Psoas muscle (tissue), 8 donors: ENCODE results near the gene PML. TPM values are rescaled to one million over a fixed set of nuclear protein-coding genes. Genes with fewer than 3 reads are reported as not detected.
"Not testable (repeated sequence)": the region's sequence is repeated elsewhere in the genome, so short reads cannot be mapped to it uniquely, and the experiment has no call there.

ENCODE experiments used
- ATAC-seq, 4 donors: fragments of 200-7000 bp; cut with Tn5 transposase; one replicate each; pipeline ENCODE4 v1.9.1; 2020; ENCODE audit warnings: moderate library complexity in 3 of 4, mild to moderate bottlenecking in 2 of 4
- DNase-seq, 2 donors: peaks; one replicate each; pipeline ENCODE4 v3.0.0-alpha.2; 2020
- H3K27ac ChIP-seq: fragments of 200-600 bp; one replicate; pipeline ENCODE4 v1.8.0; 2022
- H3K27me3 ChIP-seq, 3 donors: fragments of 200-600 bp in 1 of 3; one replicate each; pipeline versions ENCODE4 v1.6.1 to v1.8.0; 2013 to 2022; ENCODE audit warnings: low read length in 2 of 3, mild to moderate bottlenecking in 2 of 3, moderate library complexity in 1 of 3; ENCODE audit not compliant: insufficient read depth in 3 of 3
- H3K36me3 ChIP-seq, 2 donors: fragments of 200-600 bp in 1 of 2; one replicate each; pipeline versions ENCODE4 v1.6.1 to v1.8.0; 2013 to 2022; ENCODE audit warnings: low read depth in 1 of 2, mild to moderate bottlenecking in 1 of 2, moderate library complexity in 1 of 2; ENCODE audit not compliant: insufficient read depth in 1 of 2
- H3K4me1 ChIP-seq: fragments of 200-600 bp; one replicate; pipeline ENCODE4 v1.8.0; 2022
- H3K4me3 ChIP-seq: fragments of 200-600 bp; one replicate; pipeline ENCODE4 v1.8.0; 2022; ENCODE audit warnings: mild to moderate bottlenecking
- H3K9me3 ChIP-seq: fragments of 200-600 bp; one replicate; pipeline ENCODE4 v1.8.0; 2022
- WGBS, 3 donors: extraction: QIAGEN DNeasy Blood & Tissue Kit; methylation state at CpG; one replicate each; pipeline versions ENCODE4 v1.1.6 to v1.1.7; 2013; 5-methylcytosine and 5-hydroxymethylcytosine counted together
- intact Hi-C, 2 donors: fragments of 100-400 bp; cut with DNase I; formaldehyde crosslinking; loops; one replicate each; pipeline versions ENCODE4 v1.11.0 to v1.14.2; 2022
- polyA plus RNA-seq, 3 donors: library from polyadenylated mRNA; stranded (reverse); fragments of 200-250 nt; gene quantifications; one replicate each; pipeline ENCODE4 v1.2.3, GENCODE V29; 2013
- total RNA-seq, 4 donors: library from RNA; stranded (reverse); fragmentation: NEBNext Ultra II Directional in 2 of 4; extraction: Animal tissue kit (Norgen Biotek cat#: 25700) in 2 of 4; gene quantifications; one replicate each; pipeline versions ENCODE4 v1.2.1 to v1.2.4, GENCODE V29; 2021 to 2023
- TF ChIP-seq, protein P1 (sequence below): fragments of 200-600 bp; IDR thresholded peaks from one replicate; pipeline ENCODE4 v1.8.0; 2022; ENCODE audit warnings: antibody characterized with exemption
- donor health status: healthy with polysubstance abuse.
- donor health status: DM: no; HTN: no; CAD: no; lungs with moderate emphysema.
- donor health status: Bipolar disorder and iron deficiency.
- donor health status: healthy.
- donor health status: DM: yes; HTN: yes; CAD: no.
- donor health status: DM: no; HTN: no; CAD: no.
- donor health status: DM: no; HTN: no; CAD: no.
- donor health status: DM: yes; HTN: yes; CAD: no.

PML gene
- total and polyA plus RNA-seq, 7 donors: 6.7 to 22.6 (median 15.0) TPM

DNA sequence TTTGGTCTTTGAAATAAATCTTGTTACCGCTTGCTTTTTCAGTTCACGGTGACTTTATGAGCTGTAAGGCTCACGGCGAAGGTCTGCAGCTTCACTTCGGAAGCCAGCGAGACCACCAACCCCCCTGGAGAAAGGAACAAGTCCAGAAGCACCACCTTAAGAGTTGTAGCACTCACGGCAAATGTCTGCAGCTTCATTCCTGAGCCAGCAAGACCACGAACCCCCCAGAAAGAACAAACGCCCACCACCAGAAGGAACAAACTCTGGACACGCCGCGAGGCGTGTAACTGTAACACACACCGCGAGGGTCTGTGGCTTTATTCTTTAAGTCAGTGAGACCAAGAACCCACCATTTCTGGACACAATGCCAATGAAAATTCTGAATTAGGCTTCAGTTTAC is 59.0 kb downstream of the PML start:
- no peaks in the 10 kb centered on the region for H3K9me3 ChIP-seq
- ATAC-seq (no peak), DNase-seq (no peak)
- H3K4me3 ChIP-seq: no peak overlapping the region
- no peaks in the 10 kb centered on the region for H3K36me3 ChIP-seq
- peaks cover 5% of the 10 kb centered on the region for H3K4me1 ChIP-seq
- intact Hi-C loops: loop anchor here in 1 of 2 donors (5.0 kb wide), 1 partner anchor 269 kb away; no protein-coding TSS in a partner anchor
- H3K27me3 ChIP-seq: no peaks in the 10 kb centered on the region
- TF ChIP-seq, protein P1, sequence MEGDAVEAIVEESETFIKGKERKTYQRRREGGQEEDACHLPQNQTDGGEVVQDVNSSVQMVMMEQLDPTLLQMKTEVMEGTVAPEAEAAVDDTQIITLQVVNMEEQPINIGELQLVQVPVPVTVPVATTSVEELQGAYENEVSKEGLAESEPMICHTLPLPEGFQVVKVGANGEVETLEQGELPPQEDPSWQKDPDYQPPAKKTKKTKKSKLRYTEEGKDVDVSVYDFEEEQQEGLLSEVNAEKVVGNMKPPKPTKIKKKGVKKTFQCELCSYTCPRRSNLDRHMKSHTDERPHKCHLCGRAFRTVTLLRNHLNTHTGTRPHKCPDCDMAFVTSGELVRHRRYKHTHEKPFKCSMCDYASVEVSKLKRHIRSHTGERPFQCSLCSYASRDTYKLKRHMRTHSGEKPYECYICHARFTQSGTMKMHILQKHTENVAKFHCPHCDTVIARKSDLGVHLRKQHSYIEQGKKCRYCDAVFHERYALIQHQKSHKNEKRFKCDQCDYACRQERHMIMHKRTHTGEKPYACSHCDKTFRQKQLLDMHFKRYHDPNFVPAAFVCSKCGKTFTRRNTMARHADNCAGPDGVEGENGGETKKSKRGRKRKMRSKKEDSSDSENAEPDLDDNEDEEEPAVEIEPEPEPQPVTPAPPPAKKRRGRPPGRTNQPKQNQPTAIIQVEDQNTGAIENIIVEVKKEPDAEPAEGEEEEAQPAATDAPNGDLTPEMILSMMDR: no peak
- H3K27ac ChIP-seq: peak overlapping the region; percentile 23
- 73 to 74% (median 73%) methylated on average over 15 of the region's 15 CpGs for WGBS, 3 donors

DNA sequence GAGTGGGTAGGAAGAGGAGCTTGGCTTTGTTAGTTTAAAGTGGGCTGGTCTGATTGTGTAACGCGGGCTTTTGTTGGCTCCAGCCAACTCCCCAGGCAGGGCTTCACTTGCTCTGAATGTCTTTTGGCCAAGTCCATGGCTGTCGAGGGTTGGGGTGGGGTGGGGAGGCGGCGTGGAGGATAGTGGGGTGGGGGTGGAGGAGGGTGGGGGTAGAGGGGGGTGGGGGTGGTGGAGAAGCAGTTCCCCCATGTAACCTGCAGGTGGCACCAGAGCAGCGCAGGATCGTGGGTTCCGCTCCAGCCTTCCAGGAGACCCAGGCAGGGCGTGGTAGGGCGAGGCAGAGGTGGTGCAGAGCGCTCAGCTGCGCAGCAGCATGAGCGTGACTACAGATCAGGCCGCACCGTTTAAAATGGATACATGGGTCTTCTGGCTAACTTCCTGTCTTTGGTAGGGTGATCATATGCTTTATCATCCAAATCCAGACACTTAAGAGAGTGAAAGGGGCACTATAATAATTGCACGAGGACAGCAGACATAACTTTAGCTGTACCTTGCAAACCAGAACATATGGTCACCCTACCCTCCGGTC is 59.5 kb downstream of the PML start:
- ATAC-seq: peak; percentile 73 to 87 (median 82)
- Histone ChIP-seq H3K9me3 (no peaks in the 10 kb centered on the region), H3K4me3 (no peak overlapping the region), H3K36me3 (no peaks in the 10 kb centered on the region), H3K27ac (no peak overlapping the region), H3K4me1 (peaks cover 5% of the 10 kb centered on the region), H3K27me3 (no peaks in the 10 kb centered on the region)
- TF ChIP-seq, protein P1: peak; percentile 41
- intact Hi-C loops: loop anchor here in 1 of 2 donors (5.0 kb wide), 1 partner anchor 268 kb away; no protein-coding TSS in a partner anchor
- WGBS, 3 donors: 5 to 12% (median 10%) methylated on average over 17 of the region's 17 CpGs
- peak; percentile 82 to 87 for DNase-seq

DNA sequence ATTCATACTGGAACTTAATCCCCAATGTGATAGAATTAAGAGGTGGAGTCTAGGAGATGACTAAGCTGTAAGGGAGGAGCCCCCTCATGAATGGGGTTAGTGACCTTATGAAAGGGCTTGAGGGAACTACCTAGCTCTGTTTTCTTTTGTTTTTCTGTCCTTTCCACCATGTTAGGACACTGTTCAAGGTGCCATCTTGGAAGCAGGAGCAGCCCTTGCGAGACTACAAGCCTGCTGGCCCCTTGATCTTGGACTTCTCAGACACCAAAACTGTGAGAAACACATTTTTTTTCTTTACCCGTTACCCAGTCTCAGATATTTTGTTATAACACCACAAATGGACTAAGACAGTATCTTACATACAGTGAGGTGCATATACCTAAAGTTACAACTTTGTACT is 61.3 kb downstream of the PML start:
- no peaks in the 10 kb centered on the region for H3K27me3 ChIP-seq
- intact Hi-C loops: no loop called here
- H3K4me3 ChIP-seq: no peak overlapping the region
- H3K9me3 ChIP-seq: no peaks in the 10 kb centered on the region
- TF ChIP-seq, protein P1: no peak
- 89 to 93% (median 90%) methylated on average over 2 of the region's 2 CpGs for WGBS, 3 donors
- H3K27ac ChIP-seq: no peak overlapping the region
- no peak for ATAC-seq
- no peaks in the 10 kb centered on the region for H3K36me3 ChIP-seq
- no peak for DNase-seq
- H3K4me1 ChIP-seq: peaks cover 5% of the 10 kb centered on the region

DNA sequence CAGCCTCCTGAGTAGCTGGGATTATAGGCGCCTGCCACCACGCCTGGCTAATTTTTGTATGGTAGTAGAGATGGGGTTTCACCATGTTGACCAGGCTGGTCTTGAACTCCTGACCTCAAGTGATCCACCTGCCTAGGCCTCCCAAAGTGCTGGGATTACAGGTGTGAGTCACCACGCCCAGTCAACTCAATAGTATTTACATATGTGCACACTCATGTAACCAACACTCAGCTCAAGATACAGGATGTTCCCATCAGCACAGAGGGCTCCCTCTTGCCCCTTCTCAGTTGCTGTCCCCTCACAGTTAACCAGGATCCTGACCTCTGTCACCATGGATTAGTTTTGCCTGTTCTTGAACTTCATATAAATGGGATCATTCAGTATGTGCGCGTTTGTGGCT is 61.8 kb downstream of the PML start:
- H3K4me1 ChIP-seq, intact Hi-C loops, H3K36me3 ChIP-seq, H3K27ac ChIP-seq, DNase-seq, ATAC-seq, H3K4me3 ChIP-seq, H3K27me3 ChIP-seq, H3K9me3 ChIP-seq: not testable (repeated sequence)
- 91 to 96% (median 96%) methylated on average over 5 of the region's 5 CpGs for WGBS, 3 donors

DNA sequence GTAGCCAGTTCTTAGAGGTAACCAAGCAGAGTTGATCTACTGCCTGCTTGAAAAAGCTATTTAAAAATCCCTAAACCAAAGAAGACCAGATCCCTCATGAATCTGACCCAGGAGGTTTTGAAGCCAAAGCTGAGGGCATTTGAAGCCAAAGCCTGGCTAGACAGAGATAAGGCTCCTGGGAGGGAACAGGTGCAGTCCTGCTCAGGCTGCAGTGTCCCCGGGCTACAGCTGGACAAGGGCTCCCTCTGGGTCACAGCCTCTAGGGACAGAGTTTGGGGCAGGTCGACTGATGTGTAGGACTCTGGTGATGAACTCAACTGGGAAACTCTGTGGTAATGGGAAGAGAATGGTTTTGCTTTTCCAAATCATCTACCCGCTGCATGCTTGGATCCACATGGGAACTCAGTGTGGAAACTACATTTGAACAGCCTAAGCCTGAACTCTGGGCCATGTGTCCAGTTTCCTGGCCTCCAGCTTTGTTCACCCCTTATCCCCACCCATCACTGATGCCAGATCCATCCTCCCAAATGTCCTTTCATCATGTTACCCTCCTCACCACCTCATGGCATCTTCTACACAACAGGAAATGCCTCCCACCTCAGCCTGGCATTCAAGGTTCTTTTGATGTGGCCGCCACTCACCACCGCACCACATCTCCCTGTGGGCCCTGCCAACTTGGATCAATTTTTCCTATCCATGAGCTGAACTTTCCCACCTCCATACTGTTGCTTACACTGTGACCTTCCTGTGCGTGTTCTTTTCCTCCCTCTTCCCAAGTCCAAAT is 64.7 kb downstream of the PML start:
- H3K27ac ChIP-seq, DNase-seq, H3K9me3 ChIP-seq, H3K4me3 ChIP-seq, H3K27me3 ChIP-seq, intact Hi-C loops, ATAC-seq, H3K36me3 ChIP-seq, H3K4me1 ChIP-seq: not testable (repeated sequence)
- 79 to 89% (median 87%) methylated on average over 6 of the region's 6 CpGs for WGBS, 3 donors
